Endothelial cell of umbilical vein (primary cell): Measurements from ENCODE around the gene FARP2. TPM values are rescaled to one million over a fixed set of nuclear protein-coding genes. Genes with fewer than 3 reads are reported as not detected.
"Not testable (repeated sequence)": the region's sequence is repeated elsewhere in the genome, so short reads cannot be mapped to it uniquely, and the experiment has no call there.

ENCODE experiments used
- BruUV-seq: library from RNA; stranded (reverse); fragments of 400-500 nt; replicated peaks from 2 replicates; lab custom pipeline; 2021; lab: Mats Ljungman, UMichigan
- CTCF ChIA-PET: fragments of 300-600, 350-600 bp; sonication (Branson Sonifier 250); formaldehyde crosslinking; loops from one replicate; lab custom pipeline; 2021; ENCODE audit warnings: antibody characterized with exemption, inconsistent platforms; lab: Charles Lee
- POLR2A ChIA-PET: fragments of 300-600, 350-600 bp; sonication (Branson Sonifier 250); formaldehyde crosslinking; loops from one replicate; lab custom pipeline; 2021; ENCODE audit warnings: antibody characterized with exemption, inconsistent platforms; lab: Charles Lee
- DNase-seq: peaks from one replicate; pipeline ENCODE4 v3.0.0-alpha.2; 2011; ENCODE audit warnings: low read depth, low spot score
- FAIRE-seq: peaks from 2 replicates; lab custom pipeline; 2011; peaks lifted over from hg19 to GRCh38; lab: Jason Lieb, UNC
- H2AFZ ChIP-seq: 2 replicates; pipeline ENCODE4 v1.6.0; 2012; ENCODE audit warnings: low read depth, low read length, control low read depth, inconsistent platforms
- H3K27ac ChIP-seq: 2 replicates; pipeline ENCODE4 v1.5.1; 2011; ENCODE audit warnings: low read depth, mild to moderate bottlenecking, control low read depth, low read length, moderate library complexity; ENCODE audit not compliant: insufficient read depth
- H3K27me3 ChIP-seq, 2 experiments: 2 replicates each; pipeline versions ENCODE4 v1.6.0 to v1.6.1; 2011; ENCODE audit warnings: low read length in 2 of 2, mixed read lengths in 1 of 2; ENCODE audit not compliant: control insufficient read depth in 2 of 2, insufficient read depth in 2 of 2
- H3K36me3 ChIP-seq, 2 experiments: 2 replicates in 1 of 2; 3 replicates in 1 of 2; pipeline ENCODE4 v1.5.1; 2011; ENCODE audit warnings: low read length in 2 of 2, mild to moderate bottlenecking in 1 of 2, moderate library complexity in 1 of 2; ENCODE audit not compliant: control insufficient read depth in 2 of 2, insufficient read depth in 2 of 2; ENCODE audit errors: extremely low read depth in 1 of 2
- H3K4me1 ChIP-seq: 3 replicates; pipeline ENCODE4 v1.5.1; 2011; ENCODE audit warnings: mild to moderate bottlenecking, low read length; ENCODE audit not compliant: control insufficient read depth, insufficient read depth; ENCODE audit errors: extremely low read depth
- H3K4me2 ChIP-seq: 2 replicates; pipeline ENCODE4 v1.6.1; 2011; ENCODE audit warnings: low read length, control low read depth, mixed read lengths; ENCODE audit not compliant: insufficient read depth
- H3K4me3 ChIP-seq, 3 experiments: fragments of 200-600 bp in 1 of 3; sonication (generic), shearing (Covaris generic) in 1 of 3; replicated peaks in 1 of 3; 2 replicates each; pipeline ENCODE4 v1.5.1; 2011 to 2016; ENCODE audit warnings: control low read depth in 3 of 3, low read length in 3 of 3, mild to moderate bottlenecking in 2 of 3, inconsistent platforms in 1 of 3, low read depth in 1 of 3, moderate library complexity in 1 of 3; ENCODE audit not compliant: insufficient read depth in 1 of 3
- H3K79me2 ChIP-seq: 2 replicates; pipeline ENCODE4 v1.6.0; 2012; ENCODE audit warnings: low read length, inconsistent platforms; ENCODE audit not compliant: control insufficient read depth, insufficient read depth
- H3K9ac ChIP-seq: replicated peaks from 2 replicates; pipeline ENCODE3; 2011; ENCODE audit warnings: low read length, control low read depth; ENCODE audit not compliant: insufficient read depth; ENCODE audit errors: extremely low read depth
- H3K9me1 ChIP-seq: replicated peaks from 3 replicates; pipeline ENCODE4 v1.6.0; 2011; ENCODE audit warnings: mild to moderate bottlenecking, low read length; ENCODE audit not compliant: control insufficient read depth, insufficient read depth; ENCODE audit errors: extremely low read depth
- H3K9me3 ChIP-seq: replicated peaks from 2 replicates; pipeline ENCODE4 v1.5.1; 2012; ENCODE audit warnings: low read length, inconsistent platforms; ENCODE audit not compliant: control insufficient read depth, insufficient read depth
- H4K20me1 ChIP-seq: replicated peaks from 2 replicates; pipeline ENCODE3; 2011; ENCODE audit warnings: mild to moderate bottlenecking, low read length; ENCODE audit not compliant: control insufficient read depth, insufficient read depth; ENCODE audit errors: extremely low read depth
- EZH2 ChIP-seq: IDR thresholded peaks from 2 replicates; pipeline ENCODE4 v1.6.1; 2012; ENCODE audit warnings: borderline replicate concordance, low read depth, mild to moderate bottlenecking, moderate library complexity, low read length, inconsistent platforms; ENCODE audit not compliant: severe bottlenecking
- FOS ChIP-seq: IDR thresholded peaks from 2 replicates; pipeline ENCODE4 v1.6.1; 2011; ENCODE audit warnings: mild to moderate bottlenecking, low read length, moderate library complexity, borderline replicate concordance; ENCODE audit not compliant: insufficient read depth
- GATA2 ChIP-seq: IDR thresholded peaks from 2 replicates; pipeline ENCODE4 v1.7.0; 2011; ENCODE audit warnings: low read depth, mild to moderate bottlenecking, moderate library complexity, mixed read lengths, low read length; ENCODE audit not compliant: insufficient read length, insufficient read depth
- JUN ChIP-seq: IDR thresholded peaks from 2 replicates; pipeline ENCODE4 v1.6.1; 2011; ENCODE audit warnings: borderline replicate concordance, low read depth; ENCODE audit not compliant: insufficient read length, insufficient read depth
- MYC ChIP-seq: IDR thresholded peaks from one replicate; pipeline ENCODE4 v1.6.1; 2011; ENCODE audit warnings: mild to moderate bottlenecking, low read depth, low read length
- POLR2A ChIP-seq: IDR thresholded peaks from 2 replicates; pipeline ENCODE4 v1.6.1; 2012; ENCODE audit warnings: low read depth, mild to moderate bottlenecking, control low read depth, low read length
- POLR2AphosphoS5 ChIP-seq: IDR thresholded peaks from 2 replicates; pipeline ENCODE4 v1.6.1; 2012; ENCODE audit warnings: low read depth, mild to moderate bottlenecking, control low read depth, low read length, moderate library complexity; ENCODE audit not compliant: insufficient read depth
- dilution Hi-C: fragments of 300-500 bp; cut with MboI; formaldehyde crosslinking; loops from one replicate; pipeline ENCODE4 v1.15.0; 2019; ENCODE audit warnings: low sequenced_read_pairs; ENCODE audit not compliant: extremely low pct_ligation_motif_present
- intact Hi-C: fragments of 100-400 bp; cut with micrococcal nuclease; formaldehyde crosslinking; loops from one replicate; pipeline ENCODE4 v1.10.0; 2022
- polyA plus RNA-seq, 4 experiments: library from polyadenylated mRNA; depleted of rRNA in 3 of 4; stranded (reverse) in 3 of 4; unstranded in 1 of 4; fragments of >200 nt; gene quantifications; 2 replicates each; pipeline versions ENCODE4 v1.2.1 to v1.2.3, GENCODE V29; 2011 to 2012; ENCODE audit warnings: missing spikeins in 1 of 4
- total RNA-seq: library from RNA; stranded (reverse); gene quantifications from 2 replicates; pipeline ENCODE4 v1.2.3, GENCODE V29; 2021
- TF ChIP-seq, protein P1 (sequence below): IDR thresholded peaks from 2 replicates; pipeline ENCODE4 v1.6.1; 2011; ENCODE audit not compliant: insufficient read depth, insufficient read length
- TF ChIP-seq, protein P2 (sequence below), 2 donors: IDR thresholded peaks; 1 replicate in 1 of 2; 2 replicates in 1 of 2; pipeline ENCODE4 v1.5.1; 2011; ENCODE audit warnings: low read length in 2 of 2, mild to moderate bottlenecking in 2 of 2, moderate library complexity in 2 of 2, control low read depth in 1 of 2, inconsistent platforms in 1 of 2, low read depth in 1 of 2; ENCODE audit not compliant: insufficient read depth in 1 of 2; ENCODE audit errors: extremely low read depth in 1 of 2

Gene FARP2
- total and polyA plus RNA-seq, 2 donors (not counting 3 experiments of a cell fraction or from before 2014, with no cell fraction given) = 15.3 to 45.3 TPM

DNA sequence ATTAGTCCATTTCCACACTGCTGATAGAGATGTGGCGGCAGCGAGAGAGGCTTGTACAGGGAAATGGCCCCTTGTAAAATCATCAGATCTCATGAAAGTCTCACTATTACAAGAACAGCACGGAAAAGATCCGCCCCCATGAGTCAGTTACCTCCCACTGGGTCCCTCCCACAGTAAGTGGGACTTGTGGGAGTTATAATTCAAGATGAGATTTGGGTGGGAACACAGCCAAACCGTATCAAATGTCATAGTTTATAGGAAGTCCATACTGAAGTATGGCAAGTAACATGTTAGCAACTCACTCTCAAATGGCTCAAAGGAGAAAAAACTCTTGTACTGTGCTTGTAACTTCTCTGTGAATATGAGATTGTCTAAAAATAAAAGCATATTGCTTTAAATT, 56.1 kb downstream of the FARP2 start:
- Histone ChIP-seq H3K79me2 (no peaks in the 10 kb centered on the region), H3K4me1 (no peaks in the 10 kb centered on the region), H3K4me3 (no peak overlapping the region), H3K36me3 (peaks cover 6 to 18% of the 10 kb centered on the region in 2 experiments), H3K9ac (no peak overlapping the region), H3K9me1 (no peaks in the 10 kb centered on the region), H2AFZ (no peak overlapping the region), H3K27me3 (no peaks in the 10 kb centered on the region), H3K9me3 (no peaks in the 10 kb centered on the region), H3K4me2 (no peak overlapping the region), H4K20me1 (no peaks in the 10 kb centered on the region), H3K27ac (no peak overlapping the region)
- DNase-seq = peak; percentile 82
- dilution Hi-C loops = no loop called here
- intact Hi-C loops = no loop called here
- POLR2A ChIA-PET = no interaction called here
- CTCF ChIA-PET = no interaction called here
- peak; percentile 88 for FAIRE-seq
- BruUV-seq = no TSS peak
- TF ChIP-seq JUN (no peak), EZH2 (no peak), GATA2 (no peak), POLR2A (no peak), FOS (no peak), MYC (no peak), POLR2AphosphoS5 (no peak)
- TF ChIP-seq, protein P1, sequence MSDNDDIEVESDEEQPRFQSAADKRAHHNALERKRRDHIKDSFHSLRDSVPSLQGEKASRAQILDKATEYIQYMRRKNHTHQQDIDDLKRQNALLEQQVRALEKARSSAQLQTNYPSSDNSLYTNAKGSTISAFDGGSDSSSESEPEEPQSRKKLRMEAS = no peak
- TF ChIP-seq, protein P2, sequence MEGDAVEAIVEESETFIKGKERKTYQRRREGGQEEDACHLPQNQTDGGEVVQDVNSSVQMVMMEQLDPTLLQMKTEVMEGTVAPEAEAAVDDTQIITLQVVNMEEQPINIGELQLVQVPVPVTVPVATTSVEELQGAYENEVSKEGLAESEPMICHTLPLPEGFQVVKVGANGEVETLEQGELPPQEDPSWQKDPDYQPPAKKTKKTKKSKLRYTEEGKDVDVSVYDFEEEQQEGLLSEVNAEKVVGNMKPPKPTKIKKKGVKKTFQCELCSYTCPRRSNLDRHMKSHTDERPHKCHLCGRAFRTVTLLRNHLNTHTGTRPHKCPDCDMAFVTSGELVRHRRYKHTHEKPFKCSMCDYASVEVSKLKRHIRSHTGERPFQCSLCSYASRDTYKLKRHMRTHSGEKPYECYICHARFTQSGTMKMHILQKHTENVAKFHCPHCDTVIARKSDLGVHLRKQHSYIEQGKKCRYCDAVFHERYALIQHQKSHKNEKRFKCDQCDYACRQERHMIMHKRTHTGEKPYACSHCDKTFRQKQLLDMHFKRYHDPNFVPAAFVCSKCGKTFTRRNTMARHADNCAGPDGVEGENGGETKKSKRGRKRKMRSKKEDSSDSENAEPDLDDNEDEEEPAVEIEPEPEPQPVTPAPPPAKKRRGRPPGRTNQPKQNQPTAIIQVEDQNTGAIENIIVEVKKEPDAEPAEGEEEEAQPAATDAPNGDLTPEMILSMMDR (IDR thresholded peaks at IDR 0.05; ENCODE audit: extremely low read depth in 1 of 2, insufficient read depth in 1 of 2, low read depth in 1 of 2, low read length in 2 of 2) = no peak

DNA sequence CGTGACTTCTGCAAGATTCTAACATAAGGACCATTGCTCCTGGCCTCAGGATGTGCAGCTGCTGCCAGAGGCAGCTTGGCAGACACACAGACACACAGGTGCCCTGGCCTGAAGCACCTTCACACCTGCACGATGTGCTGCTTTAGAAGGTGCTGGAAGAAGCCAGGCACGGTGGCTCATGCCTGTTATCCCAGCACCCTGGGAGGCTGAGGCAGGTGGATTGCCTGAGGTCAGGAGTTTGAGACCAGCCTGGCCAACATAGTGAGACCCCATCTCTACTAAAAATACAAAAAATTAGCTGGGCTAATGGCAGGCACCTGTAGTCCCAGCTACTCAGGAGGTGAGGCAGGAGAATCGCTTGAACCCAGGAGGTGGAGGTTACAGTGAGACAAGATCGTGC, 57.4 kb downstream of the FARP2 start:
- POLR2A ChIA-PET = interaction anchor here (0.7 kb wide), 1 partner anchor 160 kb away, joined by 3 read pairs; no protein-coding TSS in a partner anchor
- H3K4me3 ChIP-seq, BruUV-seq, H3K9me3 ChIP-seq, intact Hi-C loops, H3K27me3 ChIP-seq, H3K27ac ChIP-seq, dilution Hi-C loops, FAIRE-seq, DNase-seq, H3K4me2 ChIP-seq, H4K20me1 ChIP-seq, H3K79me2 ChIP-seq, H3K9ac ChIP-seq, H3K9me1 ChIP-seq, H2AFZ ChIP-seq, H3K4me1 ChIP-seq, CTCF ChIA-PET: not testable (repeated sequence)
- peaks cover 6 to 18% of the 10 kb centered on the region in 2 experiments for H3K36me3 ChIP-seq
